ENCODE results near the gene CD38.
A peak's percentile ranks its signal among the peaks of the same experiment; 100 is the strongest.

The CD38 gene

DNA sequence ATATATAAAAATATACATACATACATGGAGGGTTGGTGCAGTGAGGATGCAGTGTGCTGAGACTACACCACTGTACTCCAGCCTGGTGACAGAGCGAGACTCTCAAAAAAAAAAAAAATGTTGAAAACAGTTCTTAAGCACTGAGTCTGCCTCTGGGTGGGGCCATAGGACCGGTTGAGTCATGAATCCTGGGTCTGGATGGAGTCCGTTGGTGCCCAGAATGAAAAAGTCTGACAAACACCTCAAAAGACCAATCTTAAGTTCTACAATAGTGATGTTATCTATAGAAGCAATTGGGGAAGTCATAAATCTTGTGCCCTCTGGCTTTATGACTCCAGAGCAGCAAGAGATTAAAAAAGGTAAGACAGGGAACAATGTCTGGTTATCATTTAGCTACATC is 90.0 kb downstream of the CD38 start:
- DNase-seq (ENCODE audit: low spot score): no peak

GRCh38 chr4:15868826-15869413 is 90.8 kb downstream of the CD38 start:
- no peak for DNase-seq (ENCODE audit: low spot score)

DNA sequence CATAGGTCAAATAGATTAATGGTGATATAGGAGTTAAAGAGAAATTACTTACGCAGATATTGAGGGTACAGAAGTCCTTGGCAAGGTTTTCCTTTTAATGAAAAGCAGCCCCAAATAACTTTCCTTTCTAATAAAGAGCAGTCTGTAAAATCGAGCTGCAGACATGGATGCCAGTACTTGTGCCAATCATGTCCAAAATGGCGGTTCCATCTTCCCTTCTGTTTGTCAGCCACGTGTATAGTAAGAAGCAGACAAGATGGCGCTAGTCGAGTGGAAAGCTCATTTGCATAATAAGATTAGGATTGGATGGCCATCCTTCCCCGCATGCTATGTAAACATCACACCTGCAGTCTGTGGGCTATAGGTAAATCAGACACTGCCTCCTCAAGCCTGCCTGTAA is 92.0 kb downstream of the CD38 start:
- DNase-seq (ENCODE audit: low spot score): no peak

- DNase-seq (ENCODE audit: low spot score): no peak
These were observed 93.0 kb downstream of the CD38 start for GRCh38 chr4:15870921-15871664.

GRCh38 chr4:15873117-15873516 is 95.0 kb downstream of the CD38 start:
- DNase-seq (ENCODE audit: low spot score): no peak

DNA sequence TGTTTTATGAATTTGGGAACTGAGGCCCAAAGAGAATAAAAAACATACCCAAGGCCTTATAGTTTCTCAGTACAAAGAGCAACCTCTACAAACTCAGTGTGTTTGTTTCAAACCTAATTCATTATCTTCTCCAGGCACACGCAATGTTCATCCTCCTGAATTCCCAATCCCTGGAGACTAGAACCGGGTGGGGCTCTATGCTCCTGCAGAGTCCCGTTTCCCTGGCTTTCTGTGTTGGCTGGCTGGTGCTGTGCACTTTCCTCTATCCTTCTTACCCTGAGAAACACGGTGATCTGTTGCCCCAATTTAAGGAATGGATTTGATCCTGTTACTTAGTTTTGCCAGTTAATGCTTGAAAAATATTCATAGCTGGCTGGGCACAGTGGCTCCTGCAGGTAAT is 96.5 kb downstream of the CD38 start:
- no peak for DNase-seq (ENCODE audit: low spot score)

DNA sequence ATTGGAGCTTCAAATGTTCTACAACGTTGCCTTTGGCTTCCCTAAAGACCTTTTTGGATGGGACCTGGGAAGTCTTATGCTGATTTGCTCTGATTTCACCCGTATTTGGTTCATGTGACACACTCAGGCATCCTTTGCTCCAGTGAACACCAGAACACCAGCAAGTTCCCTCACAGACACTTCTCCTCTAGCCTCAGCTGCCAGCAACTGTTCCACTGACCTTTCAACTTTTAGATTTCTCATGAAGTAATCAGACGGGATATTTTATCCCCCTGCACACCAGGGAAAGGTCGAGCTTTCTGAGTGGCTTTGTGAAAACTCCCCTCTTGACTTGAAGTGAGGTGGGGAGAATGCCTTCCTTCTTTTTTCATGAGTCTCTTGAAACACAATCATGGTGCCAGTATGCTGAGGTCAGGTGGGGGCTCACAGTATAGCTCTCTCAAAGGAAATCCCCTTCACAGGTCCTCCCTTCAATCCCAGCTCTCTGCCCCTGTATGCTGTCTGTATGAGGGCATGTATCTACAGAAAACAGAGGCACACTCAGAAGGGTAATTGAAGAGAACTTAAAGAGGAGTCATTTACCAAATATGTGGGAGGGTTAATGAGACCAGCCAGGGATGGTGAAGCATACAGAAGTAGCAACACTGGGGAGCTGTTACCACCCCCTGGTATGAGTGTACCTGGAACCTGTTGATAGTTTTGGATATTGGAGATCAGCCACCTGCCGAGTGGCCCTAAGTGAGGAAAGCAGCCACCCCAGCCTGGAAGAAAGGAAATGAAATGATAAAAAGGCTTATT is 97.7 kb downstream of the CD38 start:
- DNase-seq (ENCODE audit: low spot score): no peak

GRCh38 chr4:15878011-15878410 is 99.9 kb downstream of the CD38 start:
- DNase-seq (ENCODE audit: low spot score): no peak

DNA sequence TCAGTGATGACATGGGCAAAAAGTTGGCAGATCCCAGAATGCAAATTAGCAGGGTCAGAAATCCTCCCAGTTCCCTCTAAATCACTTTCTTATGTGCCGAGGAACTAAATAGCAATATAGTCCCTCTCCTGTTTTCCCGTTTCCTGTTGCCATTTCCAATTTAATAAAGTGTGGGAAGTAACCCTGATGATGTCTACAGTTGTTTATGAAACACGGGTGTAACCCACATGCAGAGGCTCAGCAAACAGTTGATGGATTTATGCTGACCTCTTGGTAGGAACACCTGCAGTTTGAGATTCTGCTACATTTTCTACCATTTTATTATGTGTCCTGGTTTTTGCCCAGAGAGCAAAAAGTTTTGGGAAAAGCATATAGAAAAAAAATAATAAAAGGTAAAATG is 103.7 kb downstream of the CD38 start:
- DNase-seq (ENCODE audit: low spot score): no peak

DNA sequence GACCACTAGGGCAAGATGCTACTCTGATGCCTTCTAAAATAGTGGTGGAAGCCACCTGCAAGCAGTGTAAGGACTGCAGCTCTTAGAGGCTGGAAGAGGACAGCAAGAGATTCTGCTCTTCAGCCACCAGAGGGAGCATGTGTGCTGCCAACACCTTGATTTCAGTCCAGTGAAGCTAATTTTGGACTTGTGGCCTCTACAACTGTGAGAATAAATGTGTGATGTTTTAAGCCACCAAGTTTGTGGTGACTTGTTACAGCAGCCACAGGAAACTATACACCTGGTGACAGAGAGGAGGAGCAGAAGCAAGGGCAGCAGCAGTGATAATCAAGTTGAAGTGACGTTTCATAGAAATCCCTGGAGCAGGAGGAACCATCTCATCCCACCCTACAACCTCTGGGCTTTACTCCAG is 104.6 kb downstream of the CD38 start:
- peak; percentile 58 for DNase-seq (ENCODE audit: low spot score)

GRCh38 chr4:15883610-15884243 is 105.6 kb downstream of the CD38 start:
- DNase-seq (ENCODE audit: low spot score): no peak

DNA sequence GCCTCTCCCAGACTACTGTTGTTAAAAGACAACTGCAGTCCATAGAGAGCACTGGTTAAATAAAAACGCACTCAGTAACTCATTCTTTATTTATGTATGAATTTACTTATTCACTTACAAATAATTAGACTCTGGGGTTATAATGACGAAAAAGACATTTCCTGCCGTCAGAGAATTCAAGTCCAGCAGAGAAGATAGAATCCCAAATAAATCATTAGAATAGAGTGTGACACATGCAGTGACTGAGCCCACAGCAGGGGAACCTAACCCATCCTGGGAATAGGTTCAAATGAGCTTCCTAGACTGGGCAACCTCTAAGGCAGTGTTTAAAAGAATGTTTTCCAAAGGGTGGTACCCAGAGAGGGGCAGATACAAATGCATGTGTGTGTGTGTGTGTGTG is 106.5 kb downstream of the CD38 start:
- no peak for DNase-seq (ENCODE audit: low spot score)

DNA sequence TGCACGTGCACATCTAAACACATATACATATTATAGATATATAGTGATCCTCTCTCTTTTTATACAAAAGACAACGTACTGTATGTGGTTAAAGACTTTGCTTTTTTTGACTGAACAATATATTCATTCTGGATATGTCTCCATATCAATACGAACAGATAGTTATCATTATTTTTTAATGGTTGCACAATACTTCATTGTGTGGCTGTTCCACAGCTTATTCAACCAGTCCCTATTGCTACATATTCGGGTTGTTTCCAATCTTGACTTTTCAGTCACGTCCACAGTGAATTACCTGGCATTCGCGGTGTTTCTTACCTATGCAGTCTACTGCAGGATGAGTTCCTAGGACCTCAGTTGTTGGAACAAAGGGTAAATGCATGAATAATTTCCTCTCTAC is 107.3 kb downstream of the CD38 start:
- DNase-seq (ENCODE audit: low spot score): no peak

DNA sequence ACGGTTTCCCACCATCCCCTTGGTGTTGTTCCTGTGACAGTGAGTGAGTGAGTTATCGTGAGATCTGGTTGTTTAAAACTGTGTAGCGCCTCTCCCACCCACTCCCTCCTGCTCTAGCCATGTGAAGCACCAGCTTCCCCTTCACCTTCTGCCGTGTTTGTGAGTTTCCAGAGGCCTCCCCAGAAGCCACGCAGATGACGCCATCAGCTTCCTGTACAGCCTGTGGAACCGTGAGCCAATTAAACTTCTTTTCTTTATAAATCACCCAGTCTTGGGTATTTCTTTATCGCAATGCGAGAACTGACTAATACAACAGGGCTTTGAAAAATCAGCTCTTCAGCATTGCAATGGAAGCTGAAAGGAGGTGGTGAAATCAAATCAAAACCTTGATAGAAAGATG is 110.4 kb downstream of the CD38 start:
- no peak for DNase-seq (ENCODE audit: low spot score)

GRCh38 chr4:15890246-15890829 is 112.2 kb downstream of the CD38 start:
- no peak for DNase-seq (ENCODE audit: low spot score)

GRCh38 chr4:15891312-15891711 is 113.2 kb downstream of the CD38 start:
- DNase-seq (ENCODE audit: low spot score): no peak

DNA sequence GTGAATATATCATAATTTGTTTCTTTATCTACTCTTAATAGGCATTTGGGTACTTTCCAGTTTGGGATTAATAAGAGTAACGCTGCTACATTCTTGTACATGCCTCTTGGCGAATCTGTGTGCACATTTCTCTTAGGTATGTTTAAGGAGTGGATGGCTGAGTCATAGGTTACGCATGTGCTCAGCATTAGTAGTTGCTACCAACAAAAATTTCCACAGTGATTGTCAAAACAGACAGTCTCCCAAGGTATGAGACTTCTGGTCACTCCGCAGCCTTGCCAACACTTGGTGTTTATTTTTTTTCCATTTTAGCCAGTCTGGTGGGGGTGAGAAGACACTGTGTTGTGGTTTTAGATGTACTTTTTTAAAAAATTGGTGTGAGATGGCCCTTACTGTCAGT is 115.8 kb downstream of the CD38 start:
- DNase-seq (ENCODE audit: low spot score): no peak

GRCh38 chr4:15894393-15894792 is 116.3 kb downstream of the CD38 start:
- DNase-seq (ENCODE audit: low spot score): no peak

- DNase-seq (ENCODE audit: low spot score): no peak
These were observed 117.1 kb downstream of the CD38 start for GRCh38 chr4:15894921-15895916.

DNA sequence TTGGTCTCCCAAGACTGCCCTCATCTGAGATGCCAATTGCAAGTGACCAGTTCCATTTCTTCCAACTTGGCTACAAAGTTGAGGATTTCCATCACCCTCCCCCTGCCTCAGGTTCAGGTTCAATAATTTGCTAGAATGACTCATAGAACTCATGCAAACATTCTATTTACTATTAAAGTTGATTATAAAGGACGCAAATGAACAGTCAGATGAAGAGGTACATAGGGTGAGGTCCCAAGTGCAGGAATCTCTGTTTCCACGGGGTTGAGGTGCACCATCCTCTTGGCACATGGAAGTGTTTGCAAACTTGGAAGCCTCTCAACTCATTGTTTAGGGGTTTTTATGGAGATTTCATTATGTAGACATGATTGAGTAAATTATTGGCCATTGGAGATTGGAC is 119.4 kb downstream of the CD38 start:
- DNase-seq (ENCODE audit: low spot score): no peak

DNA sequence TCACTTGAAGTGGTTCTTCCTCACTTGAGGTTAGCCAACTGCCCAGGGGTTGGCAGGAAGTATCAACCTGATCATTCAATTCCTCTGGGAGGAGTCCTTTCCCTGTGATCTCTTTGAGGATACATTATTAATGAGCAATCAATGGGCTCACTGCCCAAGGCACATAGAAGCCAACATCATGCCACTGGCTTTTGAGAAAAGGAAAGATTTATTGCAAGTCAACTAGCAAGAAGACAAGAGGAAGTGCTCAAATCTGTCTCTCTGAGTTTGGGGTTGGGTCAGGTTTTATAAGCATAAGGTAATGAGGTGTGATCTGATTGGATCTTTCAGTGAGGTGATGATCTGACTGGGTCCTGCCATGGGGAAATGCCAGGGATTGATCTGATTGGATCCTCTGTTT is 120.8 kb downstream of the CD38 start:
- DNase-seq (ENCODE audit: low spot score): no peak
